ENCODE data around the gene TRAF5.
"Not testable (repeated sequence)": the region's sequence is repeated elsewhere in the genome, so short reads cannot be mapped to it uniquely, and the experiment has no call there.

GRCh38 chr1:211416246-211416627 is 89.6 kb downstream of the TRAF5 start:
- TF ChIP-seq CTCF (conservative IDR thresholded peaks at IDR 0.05); EZH2 (IDR thresholded peaks at IDR 0.05; ENCODE audit: low read depth): not testable (repeated sequence)
